ENCODE data around the gene GSG1.

The GSG1 gene

DNA sequence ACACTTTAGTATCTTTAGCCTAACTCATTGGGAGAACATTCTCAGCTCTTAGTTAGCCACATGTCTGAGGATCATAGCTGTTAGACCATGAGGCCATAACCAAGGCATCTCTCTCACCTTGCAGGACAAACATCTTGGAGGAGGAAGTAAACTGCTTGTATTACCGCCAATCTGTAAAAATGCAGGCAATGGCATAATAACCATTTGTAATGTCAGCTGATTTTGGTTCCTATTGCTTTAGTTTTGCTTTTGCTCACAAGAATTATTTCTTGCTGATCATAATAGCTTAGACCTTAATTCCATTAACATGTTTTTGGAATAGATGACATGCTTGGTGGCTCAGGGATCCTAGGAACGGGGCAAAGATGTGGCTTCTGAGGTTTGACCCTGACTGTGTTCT lies 16.4 kb upstream of the GSG1 start:
- no peak for DNase-seq (ENCODE audit: low read depth)

- no peak for DNase-seq (ENCODE audit: low read depth)
Measured at GRCh38 chr12:13117029-13117428, 13.6 kb upstream of the GSG1 start.

GRCh38 chr12:13116259-13116658 lies 12.8 kb upstream of the GSG1 start:
- DNase-seq (ENCODE audit: low read depth) = no peak

GRCh38 chr12:13114251-13115052 lies 11.0 kb upstream of the GSG1 start:
- no peak for DNase-seq (ENCODE audit: low read depth)

DNA sequence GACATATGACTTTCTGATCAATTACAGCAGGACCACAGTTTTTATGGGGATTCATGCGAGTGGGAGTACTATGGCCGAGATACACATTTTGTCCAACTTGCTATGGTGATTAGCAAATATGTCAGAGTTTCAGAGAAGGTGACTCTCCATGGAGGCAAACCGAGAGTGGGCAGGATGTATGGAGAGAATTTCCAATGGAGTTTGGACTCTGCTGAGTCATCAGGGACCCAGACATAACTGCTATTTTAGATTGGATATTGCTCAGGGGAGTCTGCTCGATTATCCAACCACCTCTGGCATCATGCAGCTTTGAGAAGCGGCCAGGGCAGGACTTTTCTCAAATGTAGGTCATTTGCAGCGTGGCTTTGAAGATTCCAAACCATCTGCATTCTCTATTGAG lies 9.5 kb upstream of the GSG1 start:
- no peak for DNase-seq (ENCODE audit: low read depth)

- no peak for DNase-seq (ENCODE audit: low read depth)
Measured at GRCh38 chr12:13106666-13107065, 3.2 kb upstream of the GSG1 start.

- DNase-seq (ENCODE audit: low read depth) = no peak
Measured at GRCh38 chr12:13105781-13106180, 2.3 kb upstream of the GSG1 start.

DNA sequence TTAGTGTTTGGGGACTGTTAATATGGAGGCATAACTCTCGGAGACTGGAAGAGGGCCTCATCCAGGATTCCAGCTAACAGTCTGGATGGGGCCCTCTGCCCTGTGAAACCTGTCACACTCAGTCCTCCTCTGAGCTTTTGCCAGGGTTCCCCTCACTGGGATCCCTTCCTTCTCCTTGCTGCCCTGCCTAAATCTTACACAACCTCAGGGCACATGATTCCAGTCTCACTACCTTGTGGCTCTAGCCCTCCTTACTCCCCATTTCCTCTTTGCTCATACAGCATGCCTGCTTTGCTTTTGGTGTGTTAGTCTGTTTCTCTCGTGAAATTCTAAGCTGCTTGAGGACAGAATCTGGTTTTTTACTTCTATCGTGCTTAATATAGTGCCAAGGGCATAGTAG lies 942 bp upstream of the GSG1 start:
- no peak for DNase-seq (ENCODE audit: low read depth)

GRCh38 chr12:13102461-13103195 lies 839 bp downstream of the GSG1 start:
- no peak for DNase-seq (ENCODE audit: low read depth)

GRCh38 chr12:13101821-13102375 lies 1.6 kb downstream of the GSG1 start:
- DNase-seq (ENCODE audit: low read depth) = no peak

- peak; percentile 84 for DNase-seq (ENCODE audit: low read depth)
Measured at GRCh38 chr12:13100882-13101769, 2.3 kb downstream of the GSG1 start.

GRCh38 chr12:13100605-13100881 lies 2.9 kb downstream of the GSG1 start:
- no peak for DNase-seq (ENCODE audit: low read depth)

- DNase-seq (ENCODE audit: low read depth) = no peak
Measured at GRCh38 chr12:13099844-13100604, 3.4 kb downstream of the GSG1 start.

DNA sequence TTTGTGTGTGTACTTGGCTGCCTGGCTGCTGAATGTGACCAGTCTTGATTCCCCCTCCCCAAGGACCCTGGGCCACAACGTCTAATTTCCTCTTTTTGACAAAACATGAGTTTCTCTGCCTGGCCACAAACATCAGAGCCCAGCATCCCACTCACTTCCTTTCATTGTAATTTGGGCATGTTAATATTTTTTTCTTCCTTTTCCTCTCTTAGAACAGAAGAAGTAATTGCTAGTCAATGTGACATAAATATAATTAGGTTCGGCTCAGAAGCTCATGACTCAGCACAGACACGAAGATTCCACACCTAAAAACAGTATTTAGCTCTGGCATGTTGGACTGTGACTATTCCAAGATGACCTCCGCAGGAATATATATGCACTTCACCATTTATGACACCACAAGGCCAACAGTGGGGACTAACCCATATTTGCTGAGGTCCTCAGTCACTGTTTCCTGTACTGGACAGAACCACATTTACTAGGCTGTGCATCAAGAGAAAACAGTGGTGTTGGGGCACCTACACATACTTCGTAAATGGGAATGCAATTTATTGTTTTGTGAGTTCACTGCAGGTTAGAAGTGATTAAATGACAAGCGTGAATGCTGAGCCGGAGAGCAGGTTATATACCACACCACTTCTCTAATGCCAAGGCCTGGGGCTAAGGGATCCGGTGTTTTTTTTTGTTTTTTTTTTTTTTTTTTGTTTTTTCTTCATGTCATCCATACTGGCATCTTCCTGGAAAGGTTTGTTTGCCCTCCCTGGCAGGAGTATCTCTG lies 4.2 kb downstream of the GSG1 start:
- DNase-seq (ENCODE audit: low read depth) = no peak

- no peak for DNase-seq (ENCODE audit: low read depth)
Measured at GRCh38 chr12:13097491-13098011, 5.9 kb downstream of the GSG1 start.

- DNase-seq (ENCODE audit: low read depth) = no peak
Measured at GRCh38 chr12:13095266-13095995, 8.0 kb downstream of the GSG1 start.

DNA sequence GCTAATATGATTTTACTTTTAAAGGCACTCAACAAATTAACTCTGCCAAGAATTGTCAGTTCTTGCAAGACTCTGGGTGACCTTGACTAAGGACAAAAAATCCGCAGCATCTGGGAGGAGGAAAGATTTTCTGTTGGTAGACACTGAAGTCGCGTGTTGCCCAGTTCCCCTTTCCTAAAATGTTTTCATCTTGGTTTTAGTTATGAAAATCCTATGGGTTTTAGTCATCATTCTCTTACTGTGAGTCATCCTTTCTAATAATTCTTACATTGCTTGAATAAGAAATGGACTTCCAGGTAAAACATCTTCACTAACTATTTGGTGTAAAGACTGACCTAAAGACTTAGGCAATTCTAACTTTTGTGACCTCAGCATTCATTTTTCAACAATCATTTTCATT lies 9.1 kb downstream of the GSG1 start:
- DNase-seq (ENCODE audit: low read depth) = no peak

DNA sequence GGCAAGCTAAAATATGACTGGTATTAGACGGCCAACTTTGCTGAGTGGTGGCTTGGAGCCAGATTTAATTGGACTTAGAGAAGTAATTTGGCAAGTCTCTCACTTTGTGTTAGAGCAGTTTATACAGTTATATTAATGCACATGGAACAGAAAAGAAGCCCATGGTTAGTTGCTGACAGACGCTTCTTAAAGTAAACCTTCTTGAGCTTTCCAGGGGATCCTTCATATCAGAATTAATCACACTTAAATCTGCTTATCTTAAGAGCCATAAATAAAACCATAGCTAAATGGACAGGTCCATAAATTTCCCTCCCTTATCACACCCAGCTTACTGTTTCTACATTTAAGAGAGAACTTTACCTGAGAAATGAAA lies 9.6 kb downstream of the GSG1 start:
- DNase-seq (ENCODE audit: low read depth) = no peak

- DNase-seq (ENCODE audit: low read depth) = no peak
Measured at GRCh38 chr12:13093191-13093847, 10.1 kb downstream of the GSG1 start.

DNA sequence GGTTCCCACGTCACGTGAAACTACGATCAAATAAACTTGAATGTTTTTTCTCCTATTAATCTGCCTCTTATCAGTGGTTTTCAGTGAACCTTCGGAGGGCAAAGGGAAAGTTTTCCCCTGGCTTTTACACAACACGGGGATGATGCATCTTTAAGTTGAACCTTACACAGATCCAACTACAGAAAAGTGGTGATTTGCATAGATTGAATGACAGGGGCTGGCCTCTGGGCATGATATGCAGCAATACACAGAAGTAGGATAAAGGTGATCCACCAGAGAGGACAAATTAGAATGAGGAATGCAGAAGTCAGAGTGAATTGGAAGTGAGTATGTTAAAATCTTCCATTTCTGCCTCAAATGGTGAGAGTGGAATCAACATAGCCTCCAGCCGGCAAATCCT lies 11.6 kb downstream of the GSG1 start:
- no peak for DNase-seq (ENCODE audit: low read depth)
